Sciatic nerve (tissue), 2 donors: Measurements from ENCODE around the gene SCFD2. TPM values are rescaled to one million over a fixed set of nuclear protein-coding genes. Genes with fewer than 3 reads are reported as not detected.
A peak's percentile ranks its signal among the peaks of the same experiment; 100 is the strongest.

ENCODE experiments used
- ATAC-seq: fragments of 200-7000 bp; cut with Tn5 transposase; one replicate; pipeline ENCODE4 v1.9.1; 2020; ENCODE audit warnings: mild to moderate bottlenecking, moderate library complexity
- DNase-seq: peaks from one replicate; pipeline ENCODE4 v3.0.0-alpha.2; 2020; ENCODE audit warnings: low spot score
- intact Hi-C: fragments of 100-400 bp; cut with DNase I; formaldehyde crosslinking; loops from one replicate; pipeline ENCODE4 v1.14.2; 2022
- total RNA-seq: library from RNA; stranded (reverse); fragmentation: NEBNext Ultra II Directional; extraction: Animal tissue kit (Norgen Biotek cat#: 25700); gene quantifications from one replicate; pipeline ENCODE4 v1.2.1, GENCODE V29; 2021
- donor health status: DM: no; HTN: no; CAD: no.
- donor health status: DM: no; HTN: no; CAD: no.

The SCFD2 gene
- total RNA-seq, 1 donor from 2014 or later = 16.3 TPM

- intact Hi-C loops = no loop called here
- DNase-seq (no peak), ATAC-seq (no peak)
Measured at GRCh38 chr4:53127365-53127764, 238.5 kb downstream of the SCFD2 start.

GRCh38 chr4:53126099-53126498 is 239.8 kb downstream of the SCFD2 start:
- no peak for DNase-seq
- no peak for ATAC-seq
- intact Hi-C loops = no loop called here

GRCh38 chr4:53123819-53124218 is 242.0 kb downstream of the SCFD2 start:
- intact Hi-C loops = no loop called here
- ATAC-seq (no peak), DNase-seq (no peak)

- DNase-seq (no peak), ATAC-seq (no peak)
- intact Hi-C loops = no loop called here
Measured at GRCh38 chr4:53123171-53123570, 242.7 kb downstream of the SCFD2 start.

- no peak for DNase-seq
- intact Hi-C loops = no loop called here
- ATAC-seq = no peak
Measured at GRCh38 chr4:53122280-53123116, 243.4 kb downstream of the SCFD2 start.

GRCh38 chr4:53121264-53121865 is 244.5 kb downstream of the SCFD2 start:
- ATAC-seq (peak; percentile 75), DNase-seq (no peak)
- intact Hi-C loops = no loop called here

GRCh38 chr4:53120778-53121177 is 245.1 kb downstream of the SCFD2 start:
- DNase-seq = no peak
- intact Hi-C loops = no loop called here
- peak; percentile 76 for ATAC-seq

- DNase-seq (no peak), ATAC-seq (peak; percentile 72)
- intact Hi-C loops = no loop called here
Measured at GRCh38 chr4:53119680-53120079, 246.2 kb downstream of the SCFD2 start.

GRCh38 chr4:53118676-53119075 is 247.2 kb downstream of the SCFD2 start:
- no peak for DNase-seq
- intact Hi-C loops = no loop called here
- no peak for ATAC-seq

- DNase-seq (no peak), ATAC-seq (peak; percentile 69)
- intact Hi-C loops = no loop called here
Measured at GRCh38 chr4:53116954-53117353, 248.9 kb downstream of the SCFD2 start.

GRCh38 chr4:53113431-53114225 is 252.2 kb downstream of the SCFD2 start:
- DNase-seq (no peak), ATAC-seq (peak; percentile 75)
- intact Hi-C loops = no loop called here

- DNase-seq (no peak), ATAC-seq (no peak)
- intact Hi-C loops = no loop called here
Measured at GRCh38 chr4:53105313-53105712, 260.5 kb downstream of the SCFD2 start.

- intact Hi-C loops = no loop called here
- ATAC-seq (no peak), DNase-seq (no peak)
Measured at GRCh38 chr4:53103481-53103880, 262.4 kb downstream of the SCFD2 start.

- intact Hi-C loops = no loop called here
- no peak for DNase-seq
- no peak for ATAC-seq
Measured at GRCh38 chr4:53101191-53101581, 264.7 kb downstream of the SCFD2 start.

GRCh38 chr4:53100501-53101190 is 265.2 kb downstream of the SCFD2 start:
- ATAC-seq = no peak
- intact Hi-C loops = no loop called here
- DNase-seq = no peak

- intact Hi-C loops = no loop called here
- ATAC-seq (no peak), DNase-seq (no peak)
Measured at GRCh38 chr4:53098681-53099121, 267.2 kb downstream of the SCFD2 start.

- DNase-seq (no peak), ATAC-seq (no peak)
- intact Hi-C loops = no loop called here
Measured at GRCh38 chr4:53094040-53094439, 271.8 kb downstream of the SCFD2 start.

- ATAC-seq (no peak), DNase-seq (no peak)
- intact Hi-C loops = no loop called here
Measured at GRCh38 chr4:53089936-53090729, 275.7 kb downstream of the SCFD2 start.

- intact Hi-C loops = no loop called here
- ATAC-seq (no peak), DNase-seq (no peak)
Measured at GRCh38 chr4:53088152-53088551, 277.7 kb downstream of the SCFD2 start.
